WTC11 (cell line): ENCODE data around the gene ST6GALNAC3. TPM values are rescaled to one million over a fixed set of nuclear protein-coding genes. Genes with fewer than 3 reads are reported as not detected.

Source experiments
- ATAC-seq: fragments of 200-7000 bp; cut with Tn5 transposase; 2 replicates; pipeline ENCODE4 v1.10.0; 2021; ENCODE audit warnings: mild to moderate bottlenecking, moderate library complexity
- CTCF ChIA-PET: fragments of 300-600 bp; sonication (Branson Sonifier 250); formaldehyde crosslinking; loops from one replicate; lab custom pipeline; 2021; ENCODE audit warnings: antibody characterized with exemption; lab: Charles Lee
- POLR2A ChIA-PET: fragments of 350-600 bp; sonication (Branson Sonifier 250); formaldehyde crosslinking; loops from one replicate; lab custom pipeline; 2021; ENCODE audit warnings: antibody characterized with exemption; lab: Charles Lee
- DNase-seq: peaks from one replicate; pipeline ENCODE4 v3.0.0; 2021; ENCODE audit warnings: low spot score
- H3K27ac Mint-ChIP-seq: 2 replicates; pipeline ENCODE4 v1.8.0; 2021; ENCODE audit warnings: mixed read lengths
- H3K27me3 Mint-ChIP-seq: 2 replicates; pipeline ENCODE4 v1.8.0; 2021; ENCODE audit warnings: low read depth, mild to moderate bottlenecking, moderate library complexity, mixed read lengths
- H3K36me3 Mint-ChIP-seq: 2 replicates; pipeline ENCODE4 v1.8.0; 2021; ENCODE audit warnings: mixed read lengths
- H3K4me1 Mint-ChIP-seq: 2 replicates; pipeline ENCODE4 v1.8.0; 2022; ENCODE audit warnings: mixed read lengths
- H3K4me3 Mint-ChIP-seq: 2 replicates; pipeline ENCODE4 v1.8.0; 2021; ENCODE audit warnings: mild to moderate bottlenecking, moderate library complexity, mixed read lengths
- H3K9me3 Mint-ChIP-seq: 2 replicates; pipeline ENCODE4 v1.8.0; 2021; ENCODE audit warnings: mixed read lengths
- GRHL2 ChIP-seq: fragments of 250-450 bp; sonication (Bioruptor Pico); IDR thresholded peaks from 2 replicates; pipeline ENCODE4 v1.8.0; 2022; ENCODE audit warnings: mild to moderate bottlenecking, moderate library complexity; ENCODE audit not compliant: insufficient replicate concordance, severe bottlenecking
- KAT7 ChIP-seq: sonication (generic); formaldehyde crosslinking; IDR thresholded peaks from 2 replicates; pipeline ENCODE4 v1.8.1; 2023; ENCODE audit warnings: missing genetic modification reagents, mild to moderate bottlenecking, borderline replicate concordance
- NR3C1 ChIP-seq: sonication (generic); formaldehyde crosslinking; conservative IDR thresholded peaks from 2 replicates; pipeline ENCODE4 v1.8.1; 2023; ENCODE audit warnings: low read depth, mild to moderate bottlenecking, missing genetic modification reagents
- TEAD4 ChIP-seq: sonication (generic); formaldehyde crosslinking; IDR thresholded peaks from 2 replicates; pipeline ENCODE4 v1.8.0; 2022; ENCODE audit warnings: mild to moderate bottlenecking, missing genetic modification reagents
- ZNF263 ChIP-seq: sonication (generic); formaldehyde crosslinking; IDR thresholded peaks from 2 replicates; pipeline ENCODE4 v1.8.1; 2022; ENCODE audit warnings: low read depth, mild to moderate bottlenecking, moderate library complexity, missing genetic modification reagents
- ZNF281 ChIP-seq: sonication (generic); formaldehyde crosslinking; IDR thresholded peaks from 2 replicates; pipeline ENCODE4 v1.8.0; 2023; ENCODE audit warnings: mild to moderate bottlenecking, missing genetic modification reagents
- ZNF512 ChIP-seq: sonication (generic); formaldehyde crosslinking; IDR thresholded peaks from 2 replicates; pipeline ENCODE4 v1.8.1; 2022; ENCODE audit warnings: missing genetic modification reagents, borderline replicate concordance
- total RNA-seq: library from RNA; stranded (reverse); gene quantifications from 3 replicates; pipeline ENCODE4 v1.2.3, GENCODE V29; 2021
- TF ChIP-seq, protein P1 (sequence below): sonication (generic); formaldehyde crosslinking; IDR thresholded peaks from 2 replicates; pipeline ENCODE4 v1.8.1; 2023; ENCODE audit warnings: mild to moderate bottlenecking, missing genetic modification reagents, moderate library complexity
- TF ChIP-seq, protein P2 (sequence below): sonication (generic); formaldehyde crosslinking; IDR thresholded peaks from 2 replicates; pipeline ENCODE4 v1.8.1; 2023; ENCODE audit warnings: mild to moderate bottlenecking, missing genetic modification reagents, moderate library complexity
- TF ChIP-seq, protein P3 (sequence below): sonication (generic); formaldehyde crosslinking; conservative IDR thresholded peaks from 2 replicates; pipeline ENCODE4 v1.8.1; 2023; ENCODE audit warnings: mild to moderate bottlenecking, low read depth, missing genetic modification reagents, moderate library complexity
- TF ChIP-seq, protein P4 (sequence below): sonication (generic); formaldehyde crosslinking; IDR thresholded peaks from 2 replicates; pipeline ENCODE4 v1.8.1; 2023; ENCODE audit warnings: mild to moderate bottlenecking, moderate library complexity, missing genetic modification reagents

Gene ST6GALNAC3
- total RNA-seq, 1 experiment from 2014 or later: 11.9 TPM

DNA sequence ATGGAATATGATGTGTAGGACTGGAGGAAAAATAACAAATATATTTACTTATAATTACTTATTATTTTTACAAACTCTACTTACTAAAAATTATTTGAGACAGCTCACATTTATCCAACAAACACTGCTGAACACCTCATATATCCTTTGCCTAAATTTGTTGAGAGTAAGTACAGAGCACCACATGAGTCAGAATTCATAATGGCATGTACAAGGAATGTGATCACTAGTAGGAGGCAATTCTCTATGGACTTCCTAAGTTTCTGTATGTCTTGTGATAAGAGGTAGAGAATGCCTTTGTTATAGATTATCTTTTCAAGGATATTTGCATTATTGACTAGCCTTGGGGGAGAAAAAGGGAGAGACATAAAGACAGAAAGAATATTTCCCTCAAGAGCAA is 8.2 kb upstream of the ST6GALNAC3 start:
- CTCF ChIA-PET: no interaction called here
- POLR2A ChIA-PET: interaction anchor here (0.7 kb wide), 1 partner anchor 10 kb away, joined by 3 read pairs; no protein-coding TSS in a partner anchor
- no peaks in the 10 kb centered on the region for H3K9me3 Mint-ChIP-seq
- no peaks in the 10 kb centered on the region for H3K36me3 Mint-ChIP-seq
- no peak for DNase-seq
- H3K27me3 Mint-ChIP-seq: no peaks in the 10 kb centered on the region
- H3K4me3 Mint-ChIP-seq: no peak overlapping the region
- no peak overlapping the region for H3K27ac Mint-ChIP-seq
- H3K4me1 Mint-ChIP-seq: 0 out of 2 replicates have a peak, but pooled peaks cover 2% of the 10 kb centered on the region
- TF ChIP-seq, protein P1, sequence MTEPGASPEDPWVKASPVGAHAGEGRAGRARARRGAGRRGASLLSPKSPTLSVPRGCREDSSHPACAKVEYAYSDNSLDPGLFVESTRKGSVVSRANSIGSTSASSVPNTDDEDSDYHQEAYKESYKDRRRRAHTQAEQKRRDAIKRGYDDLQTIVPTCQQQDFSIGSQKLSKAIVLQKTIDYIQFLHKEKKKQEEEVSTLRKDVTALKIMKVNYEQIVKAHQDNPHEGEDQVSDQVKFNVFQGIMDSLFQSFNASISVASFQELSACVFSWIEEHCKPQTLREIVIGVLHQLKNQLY (CRISPR knock-in tag): no peak
- TF ChIP-seq, all 79 proteins: peak for 0
- ATAC-seq: no peak

GRCh38 chr1:76068542-76068941 is 6.0 kb upstream of the ST6GALNAC3 start:
- TF ChIP-seq KAT7 (CRISPR knock-in tag) (no peak), ZNF263 (CRISPR knock-in tag) (no peak)
- TF ChIP-seq, all 79 proteins: peak for 0
- Mint-ChIP-seq H3K27me3 (peaks cover 10% of the 10 kb centered on the region), H3K4me1 (peaks cover 11% of the 10 kb centered on the region; the same call in 1 of the 2 replicates), H3K4me3 (no peak overlapping the region), H3K9me3 (no peaks in the 10 kb centered on the region), H3K36me3 (no peaks in the 10 kb centered on the region), H3K27ac (no peak overlapping the region)
- no peak for DNase-seq
- ChIA-PET CTCF (no interaction called here), POLR2A (no interaction called here)
- ATAC-seq: no peak

- TF ChIP-seq NR3C1 (no peak), ZNF281 (no peak), GRHL2 (no peak), TEAD4 (CRISPR knock-in tag) (no peak), ZNF512 (CRISPR knock-in tag) (no peak), ZNF263 (CRISPR knock-in tag) (no peak)
- TF ChIP-seq, protein P2, sequence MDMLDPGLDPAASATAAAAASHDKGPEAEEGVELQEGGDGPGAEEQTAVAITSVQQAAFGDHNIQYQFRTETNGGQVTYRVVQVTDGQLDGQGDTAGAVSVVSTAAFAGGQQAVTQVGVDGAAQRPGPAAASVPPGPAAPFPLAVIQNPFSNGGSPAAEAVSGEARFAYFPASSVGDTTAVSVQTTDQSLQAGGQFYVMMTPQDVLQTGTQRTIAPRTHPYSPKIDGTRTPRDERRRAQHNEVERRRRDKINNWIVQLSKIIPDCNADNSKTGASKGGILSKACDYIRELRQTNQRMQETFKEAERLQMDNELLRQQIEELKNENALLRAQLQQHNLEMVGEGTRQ: no peak
- TF ChIP-seq, protein P3, sequence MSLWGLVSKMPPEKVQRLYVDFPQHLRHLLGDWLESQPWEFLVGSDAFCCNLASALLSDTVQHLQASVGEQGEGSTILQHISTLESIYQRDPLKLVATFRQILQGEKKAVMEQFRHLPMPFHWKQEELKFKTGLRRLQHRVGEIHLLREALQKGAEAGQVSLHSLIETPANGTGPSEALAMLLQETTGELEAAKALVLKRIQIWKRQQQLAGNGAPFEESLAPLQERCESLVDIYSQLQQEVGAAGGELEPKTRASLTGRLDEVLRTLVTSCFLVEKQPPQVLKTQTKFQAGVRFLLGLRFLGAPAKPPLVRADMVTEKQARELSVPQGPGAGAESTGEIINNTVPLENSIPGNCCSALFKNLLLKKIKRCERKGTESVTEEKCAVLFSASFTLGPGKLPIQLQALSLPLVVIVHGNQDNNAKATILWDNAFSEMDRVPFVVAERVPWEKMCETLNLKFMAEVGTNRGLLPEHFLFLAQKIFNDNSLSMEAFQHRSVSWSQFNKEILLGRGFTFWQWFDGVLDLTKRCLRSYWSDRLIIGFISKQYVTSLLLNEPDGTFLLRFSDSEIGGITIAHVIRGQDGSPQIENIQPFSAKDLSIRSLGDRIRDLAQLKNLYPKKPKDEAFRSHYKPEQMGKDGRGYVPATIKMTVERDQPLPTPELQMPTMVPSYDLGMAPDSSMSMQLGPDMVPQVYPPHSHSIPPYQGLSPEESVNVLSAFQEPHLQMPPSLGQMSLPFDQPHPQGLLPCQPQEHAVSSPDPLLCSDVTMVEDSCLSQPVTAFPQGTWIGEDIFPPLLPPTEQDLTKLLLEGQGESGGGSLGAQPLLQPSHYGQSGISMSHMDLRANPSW (CRISPR knock-in tag): no peak
- TF ChIP-seq, protein P4, sequence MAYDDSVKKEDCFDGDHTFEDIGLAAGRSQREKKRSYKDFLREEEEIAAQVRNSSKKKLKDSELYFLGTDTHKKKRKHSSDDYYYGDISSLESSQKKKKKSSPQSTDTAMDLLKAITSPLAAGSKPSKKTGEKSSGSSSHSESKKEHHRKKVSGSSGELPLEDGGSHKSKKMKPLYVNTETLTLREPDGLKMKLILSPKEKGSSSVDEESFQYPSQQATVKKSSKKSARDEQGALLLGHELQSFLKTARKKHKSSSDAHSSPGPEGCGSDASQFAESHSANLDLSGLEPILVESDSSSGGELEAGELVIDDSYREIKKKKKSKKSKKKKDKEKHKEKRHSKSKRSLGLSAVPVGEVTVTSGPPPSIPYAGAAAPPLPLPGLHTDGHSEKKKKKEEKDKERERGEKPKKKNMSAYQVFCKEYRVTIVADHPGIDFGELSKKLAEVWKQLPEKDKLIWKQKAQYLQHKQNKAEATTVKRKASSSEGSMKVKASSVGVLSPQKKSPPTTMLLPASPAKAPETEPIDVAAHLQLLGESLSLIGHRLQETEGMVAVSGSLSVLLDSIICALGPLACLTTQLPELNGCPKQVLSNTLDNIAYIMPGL (CRISPR knock-in tag): no peak
- Mint-ChIP-seq H3K4me3 (no peak overlapping the region), H3K4me1 (peaks cover 12% of the 10 kb centered on the region), H3K36me3 (no peaks in the 10 kb centered on the region), H3K27me3 (peaks cover 15% of the 10 kb centered on the region), H3K27ac (no peak overlapping the region), H3K9me3 (no peaks in the 10 kb centered on the region)
- CTCF ChIA-PET: no interaction called here
- POLR2A ChIA-PET: no interaction called here
- ATAC-seq (no peak), DNase-seq (no peak)
These were observed 5.5 kb upstream of the ST6GALNAC3 start for GRCh38 chr1:76068953-76069561.
